HG03066 (cell line): ENCODE results near the gene WASF3.
"Not testable (repeated sequence)": the region's sequence is repeated elsewhere in the genome, so short reads cannot be mapped to it uniquely, and the experiment has no call there.

Source experiments
- ATAC-seq: cut with Tn5 transposase; IDR thresholded peaks from one replicate; pipeline ENCODE4 v1.9.1; 2021; ENCODE audit warnings: low read depth; ENCODE audit not compliant: unreplicated experiment

The WASF3 gene

DNA sequence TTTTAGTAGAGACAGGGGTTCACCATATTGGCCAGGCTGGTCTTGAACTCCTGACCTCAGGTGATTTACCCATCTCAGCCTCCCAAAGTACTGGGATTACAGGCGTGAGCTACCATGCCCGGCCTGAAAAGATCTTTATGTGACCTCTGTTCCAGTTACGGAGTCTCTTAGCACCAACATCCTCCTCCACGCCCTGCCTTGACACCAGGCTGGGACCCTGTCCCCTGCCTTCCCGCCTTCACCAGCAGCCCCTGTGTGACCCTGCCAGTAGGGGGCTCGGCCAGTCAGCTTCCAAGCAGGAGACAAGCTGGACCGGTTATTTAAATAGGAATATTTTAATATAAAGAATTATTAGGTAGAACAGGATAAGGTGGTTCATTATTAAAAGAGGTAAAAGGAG lies 148.9 kb downstream of the WASF3 start:
- ATAC-seq, result no peak

DNA sequence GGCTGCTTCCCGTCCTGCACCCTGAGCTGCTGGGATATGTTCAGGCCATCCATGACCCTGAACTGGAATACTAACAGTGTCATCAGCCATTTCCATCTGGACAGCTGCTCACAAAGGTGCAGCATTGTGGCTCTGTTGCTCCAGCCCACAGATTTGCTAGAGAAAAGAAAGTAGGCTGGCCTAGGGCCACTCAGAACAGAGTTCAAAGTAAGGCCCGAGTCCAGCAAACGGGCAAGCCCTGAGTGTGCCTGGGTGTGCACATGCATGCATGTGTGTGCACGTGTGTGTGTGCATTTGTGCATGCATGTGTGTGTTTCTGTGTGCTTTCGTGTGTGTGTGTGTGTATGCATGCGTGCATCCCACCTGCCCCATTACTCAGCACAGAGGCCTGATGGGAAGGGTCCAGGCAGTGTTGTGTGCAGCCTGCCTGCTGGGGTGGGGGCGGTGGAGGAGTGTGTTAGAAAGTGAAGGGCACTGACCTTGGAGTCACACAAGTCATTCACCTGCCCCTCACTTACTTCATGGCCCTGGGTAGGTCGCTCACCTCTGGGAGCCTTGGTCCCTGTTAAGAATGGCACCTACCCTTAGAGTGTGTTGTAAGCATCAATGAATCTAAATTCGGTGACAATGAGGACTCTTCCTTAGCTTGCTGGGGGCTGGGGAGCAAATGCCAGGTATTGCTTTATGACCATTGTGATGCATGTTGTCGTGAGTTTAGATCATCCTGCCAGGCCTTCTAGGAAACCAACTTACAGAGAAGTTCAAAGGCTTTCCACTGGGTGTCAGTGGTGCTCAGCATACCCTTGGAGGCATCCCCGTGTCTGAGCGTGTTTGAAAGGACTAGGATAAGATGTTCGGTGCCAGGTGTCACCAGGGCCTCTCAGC lies 149.9 kb downstream of the WASF3 start:
- ATAC-seq, result no peak

DNA sequence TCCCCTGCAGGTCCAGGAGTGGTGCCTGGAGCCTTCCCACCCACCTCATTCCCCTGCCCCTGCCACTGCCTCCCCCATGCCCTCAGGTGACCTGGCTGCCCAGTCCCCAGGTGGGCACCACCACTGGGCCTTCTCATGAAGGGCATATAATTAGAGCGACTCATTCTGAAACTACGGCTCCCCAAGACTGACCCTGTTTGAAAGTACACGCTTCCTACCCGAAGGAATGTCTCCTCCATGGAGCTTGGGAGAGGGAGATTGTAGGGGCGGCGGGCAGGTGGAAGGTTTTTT lies 150.5 kb downstream of the WASF3 start:
- ATAC-seq, result no peak

GRCh38 chr13:26709461-26709860 lies 152.0 kb downstream of the WASF3 start:
- ATAC-seq, result no peak

- ATAC-seq, result no peak
Measured at GRCh38 chr13:26710166-26710565, 152.7 kb downstream of the WASF3 start.

DNA sequence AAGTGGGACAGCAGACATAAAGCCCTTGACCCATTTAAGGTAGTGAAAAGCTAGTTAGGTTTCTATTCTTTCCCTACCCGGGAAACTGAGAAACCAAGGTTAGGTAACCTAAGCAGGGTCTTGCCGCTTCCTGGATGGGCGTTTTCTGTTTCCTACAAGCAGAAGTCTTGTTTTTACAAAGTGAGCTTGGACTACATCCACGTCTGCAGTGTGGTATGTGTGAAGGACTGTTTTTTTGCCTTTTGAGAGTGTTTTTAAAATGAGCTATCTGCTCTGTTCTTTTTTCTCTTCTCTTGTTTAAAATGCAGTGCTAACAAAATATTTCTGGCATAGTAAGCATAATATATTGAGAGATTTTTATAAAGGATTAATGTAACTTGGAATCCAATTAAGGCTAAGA lies 153.7 kb downstream of the WASF3 start:
- no peak for ATAC-seq

- no peak for ATAC-seq
Measured at GRCh38 chr13:26713341-26713740, 155.9 kb downstream of the WASF3 start.

DNA sequence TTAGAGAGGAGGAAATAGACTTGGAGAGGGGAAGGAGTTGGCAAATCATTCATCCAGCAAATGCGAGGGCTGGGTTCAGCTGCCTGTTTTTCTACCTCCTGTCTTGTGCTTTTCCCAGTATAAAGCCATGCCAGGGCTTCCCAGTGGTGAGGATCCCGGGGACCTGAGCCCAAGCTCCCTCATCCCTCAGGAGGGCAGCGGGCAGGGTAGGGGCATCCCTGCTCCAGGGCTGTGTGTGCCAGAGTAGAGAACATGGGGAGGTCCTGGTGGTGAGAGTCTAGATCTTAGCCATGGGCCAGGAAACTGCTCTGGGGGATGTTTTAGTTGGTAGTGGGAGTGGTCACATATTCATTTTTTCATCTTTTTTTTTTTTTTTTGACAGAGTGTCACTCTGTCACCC lies 159.5 kb downstream of the WASF3 start:
- no peak for ATAC-seq

GRCh38 chr13:26718146-26718545 lies 160.7 kb downstream of the WASF3 start:
- no peak for ATAC-seq

DNA sequence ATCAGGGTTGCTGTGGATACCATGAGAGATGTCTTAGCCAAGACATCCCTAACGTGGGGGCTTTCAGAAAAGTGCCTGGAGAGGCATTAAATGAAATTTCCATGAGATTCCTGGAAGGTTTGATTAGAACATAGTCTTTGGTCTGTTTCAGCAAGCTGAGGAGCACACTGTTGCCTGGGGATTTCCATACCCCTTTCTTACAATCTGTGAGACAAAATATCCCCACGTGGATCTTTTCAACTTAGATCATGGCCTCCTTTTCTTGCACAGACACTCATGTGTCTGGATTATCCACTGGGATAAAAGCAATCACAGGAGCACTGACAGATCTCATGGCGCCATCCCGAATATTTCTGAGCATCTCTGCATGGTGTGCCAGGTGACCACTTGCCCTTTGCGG lies 161.4 kb downstream of the WASF3 start:
- no peak for ATAC-seq

DNA sequence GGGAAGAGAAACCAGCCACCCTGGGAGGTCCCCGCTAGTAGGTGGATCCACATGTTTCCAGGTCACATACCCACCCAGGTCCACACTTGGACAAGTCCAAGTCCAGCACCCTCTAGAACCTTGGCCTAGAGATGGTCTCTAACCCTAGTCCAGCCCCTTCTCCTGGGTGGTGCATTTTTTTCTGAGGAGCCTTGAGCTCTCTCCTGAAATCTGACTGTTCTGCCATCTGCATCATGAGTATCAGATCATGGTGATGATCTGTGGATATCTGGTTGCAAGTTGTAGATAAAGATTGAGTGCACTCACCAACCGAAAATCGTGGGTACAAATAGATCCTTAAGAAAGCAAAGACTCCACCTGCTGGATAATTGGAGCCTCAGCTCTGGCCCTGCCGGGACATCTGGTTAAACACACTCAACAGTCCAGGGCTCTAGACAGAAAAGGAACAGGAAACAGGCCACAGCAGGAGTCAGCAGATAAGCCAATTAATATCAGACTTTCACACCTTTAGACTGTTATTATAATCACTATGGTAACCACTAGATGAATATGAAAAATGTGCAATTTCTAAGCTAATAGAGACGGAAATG lies 162.0 kb downstream of the WASF3 start:
- ATAC-seq, result no peak

DNA sequence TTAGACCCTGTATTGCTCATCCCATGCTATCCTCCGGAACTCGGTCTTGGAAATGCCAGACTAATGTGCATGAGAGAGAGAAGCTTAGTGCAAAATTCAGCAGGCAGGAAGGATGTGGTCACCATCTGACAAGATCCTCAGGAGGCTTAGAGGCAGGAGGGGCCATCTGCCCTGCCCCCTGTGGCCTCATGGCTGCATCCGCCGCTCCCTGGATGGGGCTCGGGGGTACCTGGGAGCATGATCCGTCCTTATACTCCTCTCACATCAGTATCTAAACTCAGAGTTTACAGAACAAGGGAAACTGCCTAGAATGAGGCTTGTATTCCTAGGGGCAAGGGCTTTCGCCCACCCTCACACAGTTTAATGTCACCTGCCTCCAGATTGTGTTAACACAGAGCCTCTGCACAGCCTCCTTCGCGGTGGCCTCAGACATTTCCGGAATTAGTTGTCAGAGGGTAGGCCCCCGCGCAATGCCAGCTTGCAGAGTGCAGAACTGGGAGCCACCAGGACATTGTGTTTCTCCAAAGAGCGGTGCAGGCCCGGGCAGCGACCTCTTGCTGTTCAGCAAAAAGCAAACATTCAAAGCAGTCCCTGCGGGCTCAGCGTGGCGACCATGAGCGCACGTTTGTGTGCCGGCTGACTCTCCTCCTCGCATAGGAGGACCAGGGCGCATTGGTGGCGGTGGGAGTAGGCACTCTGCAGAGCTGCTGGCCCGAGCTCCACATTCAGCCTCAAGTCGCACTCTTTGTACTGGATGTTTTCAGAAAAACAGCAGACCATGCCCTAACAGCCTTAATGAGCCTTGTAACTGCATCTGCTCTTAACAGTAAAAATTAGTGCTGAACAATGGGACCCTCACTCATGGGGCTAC lies 164.0 kb downstream of the WASF3 start:
- ATAC-seq, result no peak

DNA sequence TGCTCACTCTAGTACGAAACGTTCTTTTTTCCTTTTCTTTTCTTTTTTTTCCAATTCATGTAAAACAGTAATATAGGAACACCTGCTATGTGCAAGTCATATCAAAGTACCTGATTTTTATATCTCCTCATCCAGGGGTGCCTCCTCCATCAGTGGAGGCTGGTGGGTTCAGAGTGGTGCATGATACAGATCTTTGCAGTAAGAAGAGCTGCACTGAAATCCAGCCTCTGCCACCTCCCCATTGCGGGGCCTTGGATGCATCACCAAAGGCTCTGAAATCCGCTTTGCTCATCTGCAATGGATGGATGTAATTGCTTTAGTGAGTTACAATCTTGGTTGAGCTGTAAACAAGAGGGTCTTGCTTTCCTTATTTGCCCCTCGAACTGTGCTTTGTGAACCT lies 164.8 kb downstream of the WASF3 start:
- no peak for ATAC-seq

GRCh38 chr13:26723620-26724019 lies 166.1 kb downstream of the WASF3 start:
- ATAC-seq, result not testable (repeated sequence)

GRCh38 chr13:26726684-26727083 lies 169.2 kb downstream of the WASF3 start:
- no peak for ATAC-seq

GRCh38 chr13:26727122-26727521 lies 169.6 kb downstream of the WASF3 start:
- ATAC-seq, result no peak

- ATAC-seq, result no peak
Measured at GRCh38 chr13:26727633-26728032, 170.2 kb downstream of the WASF3 start.

DNA sequence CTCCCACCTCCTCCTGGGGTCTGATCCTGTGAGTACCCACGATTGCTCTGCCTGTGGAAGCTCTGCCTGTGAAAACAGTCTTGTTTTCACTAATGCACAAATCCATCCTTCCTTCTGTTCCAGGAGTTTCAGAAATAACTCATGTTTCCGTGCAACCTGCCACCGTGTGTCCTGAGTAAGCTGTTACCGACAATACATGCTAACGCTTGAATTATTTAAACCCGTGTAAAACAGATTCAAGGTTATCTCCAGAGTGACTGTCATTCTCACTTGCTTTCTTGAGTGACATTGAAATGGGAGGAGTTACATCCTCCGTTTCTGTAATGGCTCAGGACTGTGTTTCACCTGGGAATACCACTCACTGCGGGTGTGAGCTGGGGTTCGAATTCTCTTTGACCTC lies 178.2 kb downstream of the WASF3 start:
- ATAC-seq, result no peak
